HFFc6 (cell line): Measurements from ENCODE around the gene EVPL. TPM values are rescaled to one million over a fixed set of nuclear protein-coding genes. Genes with fewer than 3 reads are reported as not detected.

Experiments
- DNase-seq: peaks from one replicate; pipeline ENCODE4 v3.0.0-alpha.2; 2018
- H3K27ac Mint-ChIP-seq: 2 replicates; pipeline ENCODE4 v1.8.0; 2020; ENCODE audit warnings: mild to moderate bottlenecking, mixed read lengths
- H3K27me3 Mint-ChIP-seq: 2 replicates; pipeline ENCODE4 v1.8.0; 2021; ENCODE audit warnings: mild to moderate bottlenecking, moderate library complexity, mixed read lengths; ENCODE audit not compliant: insufficient read depth
- H3K36me3 Mint-ChIP-seq: 2 replicates; pipeline ENCODE4 v1.8.0; 2021; ENCODE audit warnings: low read depth, mixed read lengths
- H3K4me1 Mint-ChIP-seq: 2 replicates; pipeline ENCODE4 v1.8.0; 2020; ENCODE audit warnings: low read depth, mixed read lengths
- H3K4me3 Mint-ChIP-seq: 2 replicates; pipeline ENCODE4 v1.8.0; 2020; ENCODE audit warnings: mild to moderate bottlenecking, moderate library complexity, mixed read lengths
- H3K9me3 Mint-ChIP-seq: 2 replicates; pipeline ENCODE4 v1.8.0; 2020; ENCODE audit warnings: mild to moderate bottlenecking, mixed read lengths
- total RNA-seq, 6 experiments: library from RNA; stranded (reverse); fragmentation: NEBNext Ultra II Directional; extraction: Animal tissue kit (Norgen Biotek cat#: 25700); gene quantifications; 2 replicates in 1 of 6; 3 replicates in 5 of 6; pipeline ENCODE4 v1.2.3, GENCODE V29; 2021
- TF ChIP-seq, protein P1 (sequence below): fragments of 200-600 bp; sonication (generic); IDR thresholded peaks from 2 replicates; pipeline ENCODE4 v1.5.0; 2021; ENCODE audit warnings: antibody characterized with exemption, mild to moderate bottlenecking

EVPL gene
- total RNA-seq, 6 experiments from 2014 or later: not detected

DNA sequence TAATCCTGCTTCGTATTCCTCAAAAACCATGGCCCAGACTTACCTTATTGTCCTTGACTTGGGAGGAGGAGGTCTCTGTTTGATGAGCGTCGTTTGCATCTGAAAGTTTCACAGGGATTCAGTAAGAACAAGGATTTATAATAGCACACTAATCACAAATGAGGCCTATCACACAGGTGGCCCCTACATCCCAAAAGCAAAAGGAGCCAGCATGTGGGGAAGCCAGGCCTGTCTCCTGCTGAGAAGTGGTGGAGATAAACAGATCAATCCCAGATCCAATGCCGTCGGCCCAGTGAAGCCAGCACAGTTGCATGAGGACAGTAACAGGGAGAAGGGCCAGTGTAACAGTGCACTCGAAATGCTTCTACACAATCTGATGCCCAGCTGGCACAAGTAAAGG, 13.3 kb upstream of the EVPL start:
- Mint-ChIP-seq H3K9me3 (no peaks in the 10 kb centered on the region), H3K36me3 (peaks cover 34% of the 10 kb centered on the region), H3K27ac (no peak overlapping the region)

DNA sequence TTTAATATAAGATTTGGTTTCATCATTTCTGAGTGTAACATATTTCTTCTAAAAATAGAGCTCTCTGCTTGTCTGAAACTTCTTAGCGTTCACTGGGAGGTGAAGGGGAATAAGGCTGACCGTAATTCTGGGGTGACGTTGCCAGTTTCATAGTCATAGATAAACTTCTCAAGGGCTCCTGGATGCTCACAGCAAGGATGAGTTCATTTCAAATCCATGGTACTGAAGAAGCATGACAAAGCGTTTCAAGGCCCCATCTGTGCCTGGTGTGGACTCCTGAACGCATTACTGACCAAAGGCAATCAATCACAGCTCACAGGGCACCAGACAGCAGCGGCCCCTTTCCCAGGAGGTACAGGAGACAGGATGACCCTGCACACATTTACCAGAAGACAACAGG, 12.0 kb upstream of the EVPL start:
- TF ChIP-seq, protein P1, sequence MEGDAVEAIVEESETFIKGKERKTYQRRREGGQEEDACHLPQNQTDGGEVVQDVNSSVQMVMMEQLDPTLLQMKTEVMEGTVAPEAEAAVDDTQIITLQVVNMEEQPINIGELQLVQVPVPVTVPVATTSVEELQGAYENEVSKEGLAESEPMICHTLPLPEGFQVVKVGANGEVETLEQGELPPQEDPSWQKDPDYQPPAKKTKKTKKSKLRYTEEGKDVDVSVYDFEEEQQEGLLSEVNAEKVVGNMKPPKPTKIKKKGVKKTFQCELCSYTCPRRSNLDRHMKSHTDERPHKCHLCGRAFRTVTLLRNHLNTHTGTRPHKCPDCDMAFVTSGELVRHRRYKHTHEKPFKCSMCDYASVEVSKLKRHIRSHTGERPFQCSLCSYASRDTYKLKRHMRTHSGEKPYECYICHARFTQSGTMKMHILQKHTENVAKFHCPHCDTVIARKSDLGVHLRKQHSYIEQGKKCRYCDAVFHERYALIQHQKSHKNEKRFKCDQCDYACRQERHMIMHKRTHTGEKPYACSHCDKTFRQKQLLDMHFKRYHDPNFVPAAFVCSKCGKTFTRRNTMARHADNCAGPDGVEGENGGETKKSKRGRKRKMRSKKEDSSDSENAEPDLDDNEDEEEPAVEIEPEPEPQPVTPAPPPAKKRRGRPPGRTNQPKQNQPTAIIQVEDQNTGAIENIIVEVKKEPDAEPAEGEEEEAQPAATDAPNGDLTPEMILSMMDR: no peak
- Mint-ChIP-seq H3K36me3 (peaks cover 25% of the 10 kb centered on the region), H3K4me3 (no peak overlapping the region), H3K9me3 (no peaks in the 10 kb centered on the region), H3K27ac (no peak overlapping the region), H3K27me3 (peaks cover 2% of the 10 kb centered on the region; the same call in 1 of the 2 replicates), H3K4me1 (peaks cover 8% of the 10 kb centered on the region; the same call in 1 of the 2 replicates)
- no peak for DNase-seq

More for the DNA sequence above, 13.3 kb upstream of the EVPL start:
- TF ChIP-seq, protein P1: no peak
- no peak for DNase-seq
- Mint-ChIP-seq H3K4me1 (peaks cover 8% of the 10 kb centered on the region; the same call in 1 of the 2 replicates), H3K4me3 (no peak overlapping the region), H3K27me3 (no peaks in the 10 kb centered on the region)

DNA sequence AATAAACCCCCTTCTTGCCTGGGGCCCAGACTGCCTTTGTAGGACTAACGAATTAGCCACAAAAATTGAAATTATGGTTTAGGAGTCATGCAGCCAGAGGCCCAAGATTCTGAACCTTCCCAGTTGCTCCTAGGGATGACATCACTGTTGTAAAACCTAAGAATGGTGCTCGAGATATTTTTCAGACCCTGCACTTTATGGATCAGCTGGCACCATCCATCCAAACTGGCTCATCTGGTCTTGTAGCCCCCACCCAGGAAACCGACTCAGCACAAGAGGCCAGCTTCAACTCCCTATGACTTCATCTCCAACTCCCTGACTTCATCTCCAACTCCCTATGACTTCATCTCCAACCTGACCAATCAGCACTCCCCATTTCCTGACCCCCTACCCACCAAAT, 10.9 kb upstream of the EVPL start:
- DNase-seq: no peak
- Mint-ChIP-seq H3K36me3 (peaks cover 18% of the 10 kb centered on the region), H3K4me3 (no peak overlapping the region), H3K27me3 (peaks cover 2% of the 10 kb centered on the region; the same call in 1 of the 2 replicates), H3K9me3 (no peaks in the 10 kb centered on the region), H3K27ac (peak overlapping the region; percentile 19; the same call in 1 of the 2 replicates), H3K4me1 (peaks cover 8% of the 10 kb centered on the region; the same call in 1 of the 2 replicates)
- TF ChIP-seq, protein P1: no peak

DNA sequence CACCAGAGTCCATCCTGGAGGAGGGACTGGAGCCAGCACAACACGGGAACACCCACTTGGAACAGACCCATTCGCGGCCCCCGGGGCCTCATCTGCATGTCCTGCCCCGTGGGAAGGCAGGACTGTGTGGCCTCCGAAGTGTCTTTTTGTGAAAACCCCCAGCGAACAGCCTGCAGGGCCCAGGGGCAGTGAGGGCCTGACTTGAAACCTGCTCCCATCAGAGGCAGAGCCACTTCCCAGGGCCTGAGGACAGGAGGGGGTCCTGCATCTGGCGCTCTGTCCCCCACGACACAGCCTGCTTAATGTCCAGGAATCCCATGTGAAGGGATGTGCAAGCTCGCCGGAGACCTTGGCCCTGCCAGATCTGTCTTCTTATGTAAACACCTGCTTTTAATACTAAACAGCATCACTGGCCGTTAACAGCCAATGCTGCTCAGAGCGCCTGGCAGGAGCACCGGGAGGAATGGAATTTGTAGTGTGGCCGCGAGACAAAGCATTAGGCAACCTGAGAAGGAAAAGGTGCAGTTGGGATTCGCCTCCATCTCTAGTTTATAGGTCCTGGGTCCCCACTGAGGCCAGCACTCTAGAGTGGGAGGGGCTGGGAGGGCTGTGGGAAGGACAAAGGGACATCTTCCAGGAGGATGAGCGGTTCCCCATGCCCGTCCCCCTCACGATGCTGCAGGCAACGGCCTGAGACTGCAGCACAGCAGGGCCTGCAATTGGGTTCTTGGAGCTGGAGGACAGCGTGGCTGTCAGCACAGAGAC, 9.6 kb upstream of the EVPL start:
- no peak overlapping the region for H3K4me3 Mint-ChIP-seq
- peaks cover 2% of the 10 kb centered on the region; the same call in 1 of the 2 replicates for H3K27me3 Mint-ChIP-seq
- TF ChIP-seq, protein P1: no peak
- peaks cover 8% of the 10 kb centered on the region; the same call in 1 of the 2 replicates for H3K4me1 Mint-ChIP-seq
- DNase-seq: no peak
- no peaks in the 10 kb centered on the region for H3K9me3 Mint-ChIP-seq
- peaks cover 18% of the 10 kb centered on the region for H3K36me3 Mint-ChIP-seq
- H3K27ac Mint-ChIP-seq: no peak overlapping the region

- H3K27ac Mint-ChIP-seq: no peak overlapping the region
- H3K4me3 Mint-ChIP-seq: no peak overlapping the region
- TF ChIP-seq, protein P1: no peak
- H3K9me3 Mint-ChIP-seq: no peaks in the 10 kb centered on the region
- peaks cover 2% of the 10 kb centered on the region; the same call in 1 of the 2 replicates for H3K27me3 Mint-ChIP-seq
- peaks cover 12% of the 10 kb centered on the region for H3K4me1 Mint-ChIP-seq
- no peak for DNase-seq
- peaks cover 17% of the 10 kb centered on the region for H3K36me3 Mint-ChIP-seq
Measured at GRCh38 chr17:76034428-76035350, 7.6 kb upstream of the EVPL start.
